Transverse colon (tissue), 4 donors: ENCODE measurements around the gene VENTX. TPM values are rescaled to one million over a fixed set of nuclear protein-coding genes. Genes with fewer than 3 reads are reported as not detected.
"Not testable (repeated sequence)": the region's sequence is repeated elsewhere in the genome, so short reads cannot be mapped to it uniquely, and the experiment has no call there.

Source experiments
- DNase-seq: peaks from one replicate; pipeline ENCODE4 v3.0.0-alpha.2; 2019
- H3K27ac ChIP-seq, 4 donors: fragments of 200-600 bp; sonication (generic); 2 replicates each; pipeline ENCODE4 v1.5.1; 2016 to 2018; ENCODE audit warnings: inconsistent platforms in 4 of 4
- H3K27me3 ChIP-seq: fragments of 200-600 bp; sonication (generic); 2 replicates; pipeline ENCODE4 v1.5.1; 2017; ENCODE audit warnings: inconsistent platforms
- H3K36me3 ChIP-seq, 4 donors: fragments of 200-600 bp; sonication (generic); 2 replicates each; pipeline ENCODE4 v1.5.1; 2017 to 2019; ENCODE audit warnings: inconsistent platforms in 4 of 4
- H3K4me1 ChIP-seq, 4 donors: fragments of 200-600 bp; sonication (generic); 2 replicates each; pipeline ENCODE4 v1.5.1; 2017 to 2020; ENCODE audit warnings: inconsistent platforms in 4 of 4
- H3K4me3 ChIP-seq, 4 donors: fragments of 200-600 bp; sonication (generic); 1 replicate in 1 of 4; 2 replicates in 3 of 4; pipeline versions ENCODE4 v1.5.1 to v1.6.1; 2017 to 2019; ENCODE audit warnings: inconsistent platforms in 4 of 4
- H3K9me3 ChIP-seq, 2 donors: fragments of 200-600 bp; sonication (generic); 2 replicates each; pipeline ENCODE4 v1.5.1; 2017 to 2019; ENCODE audit warnings: inconsistent platforms in 2 of 2
- EP300 ChIP-seq: sonication (generic); formaldehyde crosslinking; IDR thresholded peaks from one replicate; pipeline ENCODE4 v1.6.1; 2017; ENCODE audit warnings: antibody characterized with exemption, low read depth
- POLR2A ChIP-seq: fragments of 450-650 bp; IDR thresholded peaks from one replicate; pipeline ENCODE4 v1.6.1; 2016; ENCODE audit warnings: antibody characterized with exemption, mild to moderate bottlenecking, moderate library complexity
- POLR2AphosphoS5 ChIP-seq, 3 donors: sonication (generic); formaldehyde crosslinking; IDR thresholded peaks; one replicate each; pipeline ENCODE4 v1.6.1; 2016; ENCODE audit warnings: antibody characterized with exemption in 3 of 3
- WGBS, 2 donors: methylation state at CpG; one replicate each; pipeline ENCODE4 v1.1.5; 2018; ENCODE audit warnings: low coverage in 1 of 2; 5-methylcytosine and 5-hydroxymethylcytosine counted together
- in situ Hi-C, 4 donors: fragments of 200-750 bp; cut with MboI; loops; one replicate each; pipeline versions ENCODE4 v1.15.0 to v1.15.1; 2017; ENCODE audit warnings: low sequenced_read_pairs in 3 of 4, low pct_ligation_motif_present in 1 of 4, low pct_unique_long_range_greater_than_20kb in 1 of 4
- intact Hi-C: fragments of 100-400 bp; cut with DNase I; formaldehyde crosslinking; loops from one replicate; pipeline ENCODE4 v1.15.1; 2023; ENCODE audit warnings: low total_unique reads
- total RNA-seq, 4 donors: library from RNA; depleted of rRNA; stranded (reverse); fragments of >200 nt; gene quantifications; one replicate each; pipeline ENCODE4 v1.1.0, GENCODE V29; 2016
- TF ChIP-seq, protein P1 (sequence below), 5 experiments: fragments of 200-600 bp in 3 of 5; fragments of 450-650 bp in 2 of 5; sonication (generic) in 3 of 5; IDR thresholded peaks; 1 replicate in 2 of 5; 2 replicates in 3 of 5; pipeline ENCODE4 v1.5.1; 2016 to 2017; ENCODE audit warnings: antibody characterized with exemption in 5 of 5, inconsistent platforms in 3 of 5, mild to moderate bottlenecking in 2 of 5, moderate library complexity in 1 of 5

VENTX gene
- total RNA-seq, 4 donors from 2014 or later = 0.27 to 0.48 TPM; not detected in 2

DNA sequence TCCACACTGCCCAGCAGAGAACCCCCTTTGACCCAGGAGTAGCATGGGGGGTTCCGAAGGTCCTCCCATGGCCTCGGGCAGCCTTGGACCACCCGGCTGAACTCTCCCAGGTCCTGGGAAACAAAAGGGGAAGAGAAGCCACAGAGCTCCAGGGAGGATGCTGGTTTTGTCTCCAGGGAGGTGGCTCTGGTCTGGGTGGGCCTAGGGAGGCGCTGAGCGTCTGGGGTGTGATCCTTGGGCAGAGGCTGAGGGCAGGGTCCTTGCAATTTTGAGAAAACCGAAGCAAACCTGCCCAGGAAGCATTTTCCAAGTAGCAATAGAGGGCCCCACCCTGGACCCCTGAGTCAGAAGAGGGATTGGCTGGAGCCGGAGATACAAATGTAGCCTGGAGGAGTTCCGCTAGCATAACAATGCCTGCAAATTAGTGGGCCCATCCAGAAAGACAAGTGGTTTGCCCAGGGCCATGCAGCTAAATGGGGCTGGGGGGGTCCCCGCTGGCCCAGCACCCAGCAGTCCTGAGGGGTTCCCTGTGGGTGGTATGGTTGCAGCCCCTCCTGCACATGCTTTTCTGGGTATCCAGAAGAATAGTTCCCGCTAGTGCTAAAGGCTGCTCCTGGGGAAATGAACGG, 5.6 kb upstream of the VENTX start:
- in situ Hi-C loops (no loop called here), intact Hi-C loops (no loop called here)
- no peak for DNase-seq
- TF ChIP-seq, protein P1, sequence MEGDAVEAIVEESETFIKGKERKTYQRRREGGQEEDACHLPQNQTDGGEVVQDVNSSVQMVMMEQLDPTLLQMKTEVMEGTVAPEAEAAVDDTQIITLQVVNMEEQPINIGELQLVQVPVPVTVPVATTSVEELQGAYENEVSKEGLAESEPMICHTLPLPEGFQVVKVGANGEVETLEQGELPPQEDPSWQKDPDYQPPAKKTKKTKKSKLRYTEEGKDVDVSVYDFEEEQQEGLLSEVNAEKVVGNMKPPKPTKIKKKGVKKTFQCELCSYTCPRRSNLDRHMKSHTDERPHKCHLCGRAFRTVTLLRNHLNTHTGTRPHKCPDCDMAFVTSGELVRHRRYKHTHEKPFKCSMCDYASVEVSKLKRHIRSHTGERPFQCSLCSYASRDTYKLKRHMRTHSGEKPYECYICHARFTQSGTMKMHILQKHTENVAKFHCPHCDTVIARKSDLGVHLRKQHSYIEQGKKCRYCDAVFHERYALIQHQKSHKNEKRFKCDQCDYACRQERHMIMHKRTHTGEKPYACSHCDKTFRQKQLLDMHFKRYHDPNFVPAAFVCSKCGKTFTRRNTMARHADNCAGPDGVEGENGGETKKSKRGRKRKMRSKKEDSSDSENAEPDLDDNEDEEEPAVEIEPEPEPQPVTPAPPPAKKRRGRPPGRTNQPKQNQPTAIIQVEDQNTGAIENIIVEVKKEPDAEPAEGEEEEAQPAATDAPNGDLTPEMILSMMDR (IDR thresholded peaks at IDR 0.05) = no peak
- TF ChIP-seq POLR2AphosphoS5 (IDR thresholded peaks at IDR 0.05) (no peak), EP300 (no peak), POLR2A (no peak)
- Histone ChIP-seq H3K4me1 (peaks cover 0 to 28% (median 14%) of the 10 kb centered on the region in 4 donors), H3K36me3 (no peaks in the 10 kb centered on the region), H3K27ac (no peak overlapping the region), H3K9me3 (no peaks in the 10 kb centered on the region), H3K4me3 (no peak overlapping the region), H3K27me3 (peaks cover 94% of the 10 kb centered on the region)
- WGBS, 2 donors = 53 to 59% methylated on average over 3 to 11 of the region's 11 CpGs

DNA sequence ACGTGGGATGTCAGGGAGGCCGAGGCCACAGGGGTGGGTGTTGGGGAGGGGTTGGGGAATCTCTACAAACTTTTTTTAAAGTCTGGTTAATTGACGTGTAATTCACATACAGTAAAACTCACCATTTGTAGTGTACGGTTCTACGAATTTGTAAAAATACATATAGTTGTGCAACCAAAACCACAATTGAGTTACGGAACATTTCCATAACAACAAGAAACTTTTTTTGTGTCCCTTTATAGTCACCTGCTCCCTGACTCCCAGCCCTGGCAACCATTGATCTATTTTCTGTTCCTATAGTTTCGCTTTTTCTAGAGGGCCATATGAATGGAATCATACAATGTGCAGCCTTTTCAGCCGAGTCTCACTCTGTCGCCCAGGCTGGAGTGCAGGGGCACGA, 2.9 kb upstream of the VENTX start:
- in situ Hi-C loops, H3K27ac ChIP-seq, H3K36me3 ChIP-seq, intact Hi-C loops, H3K4me3 ChIP-seq, H3K9me3 ChIP-seq, DNase-seq: not testable (repeated sequence)
- H3K27me3 ChIP-seq = peaks cover 94% of the 10 kb centered on the region
- 40 to 44% methylated on average over 7 to 9 of the region's 10 CpGs for WGBS, 2 donors
- peaks cover 0 to 37% (median 16%) of the 10 kb centered on the region in 4 donors for H3K4me1 ChIP-seq

DNA sequence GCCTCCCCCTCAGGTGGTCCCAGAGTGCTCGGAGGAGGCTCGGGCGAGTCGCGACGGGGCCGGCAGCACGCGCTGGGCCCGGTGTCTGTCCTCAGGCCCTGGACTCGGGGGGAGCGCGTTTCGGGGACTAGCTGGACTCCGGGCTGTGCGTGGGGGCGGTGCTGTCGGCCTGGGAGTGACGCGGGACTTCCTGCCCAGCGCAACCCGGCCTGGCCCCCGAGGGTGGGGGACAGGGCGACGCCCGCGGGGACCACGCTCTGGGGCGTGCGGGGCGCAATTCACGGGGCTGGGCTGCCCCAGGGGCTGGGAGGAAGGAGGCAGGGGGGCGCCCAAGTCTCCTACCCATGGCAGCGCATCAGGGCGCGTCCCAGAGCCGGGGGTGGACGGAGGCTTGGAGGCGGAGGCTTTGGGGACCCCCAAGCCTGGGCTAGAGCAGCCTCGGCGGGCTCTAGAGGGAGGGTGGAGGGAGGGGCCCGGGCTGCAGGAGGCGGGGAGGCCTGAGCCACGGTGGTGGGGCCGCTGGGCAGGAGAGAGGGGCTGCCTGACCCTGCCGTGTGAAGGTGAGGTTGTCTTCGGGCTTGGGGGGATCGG, 2.3 kb upstream of the VENTX start:
- in situ Hi-C loops = no loop called here
- H3K4me1 ChIP-seq = peaks cover 0 to 34% (median 15%) of the 10 kb centered on the region in 4 donors
- intact Hi-C loops = no loop called here
- WGBS, 2 donors = 0 to 14% methylated on average over 3 to 28 of the region's 48 CpGs
- H3K36me3 ChIP-seq = no peaks in the 10 kb centered on the region
- peaks cover 93% of the 10 kb centered on the region for H3K27me3 ChIP-seq
- no peak overlapping the region for H3K27ac ChIP-seq
- TF ChIP-seq EP300 = no peak
- TF ChIP-seq, protein P1 (IDR thresholded peaks at IDR 0.05) = no peak
- TF ChIP-seq POLR2AphosphoS5 (IDR thresholded peaks at IDR 0.05) = no peak
- TF ChIP-seq POLR2A = no peak
- peak overlapping the region in 1 of 4 donors; percentile 26 for H3K4me3 ChIP-seq
- H3K9me3 ChIP-seq = no peaks in the 10 kb centered on the region
- no peak for DNase-seq

DNA sequence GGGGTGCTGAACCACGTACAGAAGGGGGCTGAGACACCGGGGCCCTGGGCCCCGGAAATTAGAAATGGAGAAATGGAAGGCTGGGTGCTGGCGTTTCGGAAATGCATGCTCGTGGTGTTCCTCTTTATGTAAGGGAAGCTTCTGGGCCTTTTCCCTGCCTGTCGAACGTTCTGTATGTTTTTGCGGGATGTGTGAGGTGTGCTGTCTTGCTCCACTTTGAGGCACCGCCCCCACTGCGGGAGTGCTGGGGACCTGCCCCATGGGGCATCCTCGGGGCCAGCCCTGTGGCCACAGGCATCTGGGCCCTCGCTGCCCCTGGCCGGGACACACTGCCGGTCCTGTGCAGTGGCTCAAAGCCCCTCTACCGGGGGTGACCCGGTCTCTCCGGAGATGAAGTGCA, 1.7 kb upstream of the VENTX start:
- in situ Hi-C loops = no loop called here
- H3K4me3 ChIP-seq = peak overlapping the region in 2 of 4 donors; percentile 15 to 26
- no peak for DNase-seq
- intact Hi-C loops = no loop called here
- WGBS, 2 donors = 6% methylated on average over 18 of the region's 18 CpGs; no CpG with 5 or more reads in 1 of the 2 donors
- H3K36me3 ChIP-seq = no peaks in the 10 kb centered on the region
- H3K27me3 ChIP-seq = peaks cover 93% of the 10 kb centered on the region
- no peak overlapping the region for H3K27ac ChIP-seq
- H3K4me1 ChIP-seq = peaks cover 0 to 30% (median 13%) of the 10 kb centered on the region in 4 donors
- TF ChIP-seq POLR2A (no peak), EP300 (no peak), POLR2AphosphoS5 (IDR thresholded peaks at IDR 0.05) (no peak)
- TF ChIP-seq, protein P1 (IDR thresholded peaks at IDR 0.05) = no peak
- no peaks in the 10 kb centered on the region for H3K9me3 ChIP-seq
